Loucy (cell line): ENCODE measurements around the gene ME3.

Experiments used
- H2AFZ ChIP-seq: fragments of 200-600 bp; sonication (generic); 2 replicates; pipeline ENCODE4 v1.6.0; 2016; ENCODE audit warnings: antibody characterized with exemption, mild to moderate bottlenecking, low read length, moderate library complexity
- H3F3A ChIP-seq: fragments of 200-600 bp; 2 replicates; pipeline ENCODE4 v1.6.0; 2016; ENCODE audit warnings: antibody characterized with exemption, low read depth, mild to moderate bottlenecking
- H3K27me3 ChIP-seq: fragments of 200-600 bp; sonication (generic); 2 replicates; pipeline ENCODE4 v1.6.1; 2014; ENCODE audit warnings: low read length, mild to moderate bottlenecking; ENCODE audit not compliant: insufficient read depth, poor library complexity, severe bottlenecking
- H3K36me3 ChIP-seq: fragments of 200-600 bp; sonication (generic); 2 replicates; pipeline ENCODE4 v1.6.1; 2016; ENCODE audit warnings: low read length; ENCODE audit not compliant: insufficient read depth
- H3K4me1 ChIP-seq: fragments of 200-600 bp; sonication (generic); 2 replicates; pipeline ENCODE4 v1.5.1; 2014; ENCODE audit warnings: low read length, mild to moderate bottlenecking; ENCODE audit not compliant: insufficient read depth, poor library complexity, severe bottlenecking
- H3K4me2 ChIP-seq: fragments of 200-600 bp; sonication (generic); 2 replicates; pipeline ENCODE4 v1.6.0; 2014; ENCODE audit warnings: antibody characterized with exemption, low read length, low read depth, mild to moderate bottlenecking; ENCODE audit not compliant: poor library complexity, severe bottlenecking
- H3K4me3 ChIP-seq: fragments of 200-600 bp; sonication (generic); 2 replicates; pipeline ENCODE4 v1.5.1; 2014; ENCODE audit warnings: low read length, mild to moderate bottlenecking, mixed read lengths; ENCODE audit not compliant: poor library complexity, severe bottlenecking
- H3K79me2 ChIP-seq: fragments of 200-600 bp; sonication (generic); 2 replicates; pipeline ENCODE4 v1.6.1; 2014; ENCODE audit warnings: low read length; ENCODE audit not compliant: insufficient read depth
- H3K9ac ChIP-seq: fragments of 200-600 bp; sonication (generic); 2 replicates; pipeline ENCODE4 v1.6.0; 2014; ENCODE audit warnings: mild to moderate bottlenecking, low read depth, low read length, moderate library complexity; ENCODE audit not compliant: poor library complexity, severe bottlenecking
- H3K9me2 ChIP-seq: fragments of 200-600 bp; sonication (generic); replicated peaks from 2 replicates; pipeline ENCODE4 v1.6.1; 2016; ENCODE audit warnings: low read depth, low read length, mixed read lengths
- H3K9me3 ChIP-seq: fragments of 200-600 bp; sonication (generic); 2 replicates; pipeline ENCODE4 v1.6.1; 2014; ENCODE audit warnings: mild to moderate bottlenecking, antibody characterized with exemption, low read length, low read depth; ENCODE audit not compliant: insufficient read depth
- H4K20me1 ChIP-seq: fragments of 200-600 bp; sonication (generic); 2 replicates; pipeline ENCODE4 v1.6.0; 2014; ENCODE audit warnings: antibody characterized with exemption, low read length, mild to moderate bottlenecking; ENCODE audit not compliant: insufficient read depth, poor library complexity, severe bottlenecking
- CTCF ChIP-seq: fragments of 200-600 bp; sonication (generic); conservative IDR thresholded peaks from 2 replicates; pipeline ENCODE4 v1.5.1; 2014; ENCODE audit warnings: mild to moderate bottlenecking, antibody characterized with exemption, low read length
- EZH2phosphoT487 ChIP-seq: fragments of 200-600 bp; IDR thresholded peaks from 2 replicates; pipeline ENCODE4 v1.6.1; 2018; ENCODE audit warnings: antibody characterized with exemption, mild to moderate bottlenecking, moderate library complexity, borderline replicate concordance

The ME3 gene

GRCh38 chr11:86641537-86642261 lies 30.7 kb downstream of the ME3 start:
- Histone ChIP-seq H3K9me2 (no peaks in the 10 kb centered on the region), H3K4me3 (no peak overlapping the region), H3F3A (no peaks in the 10 kb centered on the region), H4K20me1 (peaks cover 15% of the 10 kb centered on the region), H2AFZ (no peak overlapping the region), H3K4me1 (peaks cover 8% of the 10 kb centered on the region), H3K9me3 (no peaks in the 10 kb centered on the region), H3K4me2 (no peak overlapping the region), H3K36me3 (no peaks in the 10 kb centered on the region), H3K9ac (no peak overlapping the region), H3K79me2 (no peaks in the 10 kb centered on the region; the same call in 1 of the 2 replicates), H3K27me3 (peaks cover 48% of the 10 kb centered on the region)
- TF ChIP-seq CTCF, result 0 out of 2 replicates have a peak, but pooled peaks have one; percentile 20
- TF ChIP-seq EZH2phosphoT487, result no peak

GRCh38 chr11:86639137-86639536 lies 33.3 kb downstream of the ME3 start:
- H4K20me1 ChIP-seq, result peaks cover 17% of the 10 kb centered on the region
- H3K27me3 ChIP-seq, result peaks cover 73% of the 10 kb centered on the region
- no peaks in the 10 kb centered on the region for H3F3A ChIP-seq
- H3K4me1 ChIP-seq, result peaks cover 8% of the 10 kb centered on the region
- TF ChIP-seq EZH2phosphoT487 (no peak), CTCF (no peak)
- no peak overlapping the region for H3K4me2 ChIP-seq
- no peaks in the 10 kb centered on the region; the same call in 1 of the 2 replicates for H3K79me2 ChIP-seq
- no peaks in the 10 kb centered on the region for H3K9me2 ChIP-seq
- no peak overlapping the region for H3K9ac ChIP-seq
- no peak overlapping the region for H2AFZ ChIP-seq
- H3K9me3 ChIP-seq, result no peaks in the 10 kb centered on the region
- H3K36me3 ChIP-seq, result no peaks in the 10 kb centered on the region
- H3K4me3 ChIP-seq, result no peak overlapping the region

GRCh38 chr11:86638673-86639072 lies 33.7 kb downstream of the ME3 start:
- no peak for TF ChIP-seq EZH2phosphoT487
- no peak for TF ChIP-seq CTCF
- Histone ChIP-seq H3F3A (no peaks in the 10 kb centered on the region), H4K20me1 (peaks cover 17% of the 10 kb centered on the region), H3K4me1 (peaks cover 8% of the 10 kb centered on the region), H3K4me2 (no peak overlapping the region), H3K4me3 (no peak overlapping the region), H2AFZ (no peak overlapping the region), H3K27me3 (peaks cover 71% of the 10 kb centered on the region), H3K9me3 (no peaks in the 10 kb centered on the region), H3K9me2 (no peaks in the 10 kb centered on the region), H3K9ac (no peak overlapping the region), H3K36me3 (no peaks in the 10 kb centered on the region), H3K79me2 (no peaks in the 10 kb centered on the region)
